Measurements from ENCODE around the gene SAT1.

GRCh38 chrX:23779025-23779424, 3.9 kb upstream of the SAT1 start:
- TF ChIP-seq EZH2 (IDR thresholded peaks at IDR 0.05; ENCODE audit: insufficient read depth, poor library complexity, severe bottlenecking): no peak
- no peak for TF ChIP-seq EZH2phosphoT487 (IDR thresholded peaks at IDR 0.05; ENCODE audit: insufficient read depth, low read depth)
